Activated T-cell treated with anti-CD3 and anti-CD28 coated beads for 4 hours (primary cell): Measurements from ENCODE around the gene HEATR9.

Source experiments
- DNase-seq: peaks from one replicate; pipeline ENCODE4 v3.0.0-alpha.2; 2020

The HEATR9 gene

DNA sequence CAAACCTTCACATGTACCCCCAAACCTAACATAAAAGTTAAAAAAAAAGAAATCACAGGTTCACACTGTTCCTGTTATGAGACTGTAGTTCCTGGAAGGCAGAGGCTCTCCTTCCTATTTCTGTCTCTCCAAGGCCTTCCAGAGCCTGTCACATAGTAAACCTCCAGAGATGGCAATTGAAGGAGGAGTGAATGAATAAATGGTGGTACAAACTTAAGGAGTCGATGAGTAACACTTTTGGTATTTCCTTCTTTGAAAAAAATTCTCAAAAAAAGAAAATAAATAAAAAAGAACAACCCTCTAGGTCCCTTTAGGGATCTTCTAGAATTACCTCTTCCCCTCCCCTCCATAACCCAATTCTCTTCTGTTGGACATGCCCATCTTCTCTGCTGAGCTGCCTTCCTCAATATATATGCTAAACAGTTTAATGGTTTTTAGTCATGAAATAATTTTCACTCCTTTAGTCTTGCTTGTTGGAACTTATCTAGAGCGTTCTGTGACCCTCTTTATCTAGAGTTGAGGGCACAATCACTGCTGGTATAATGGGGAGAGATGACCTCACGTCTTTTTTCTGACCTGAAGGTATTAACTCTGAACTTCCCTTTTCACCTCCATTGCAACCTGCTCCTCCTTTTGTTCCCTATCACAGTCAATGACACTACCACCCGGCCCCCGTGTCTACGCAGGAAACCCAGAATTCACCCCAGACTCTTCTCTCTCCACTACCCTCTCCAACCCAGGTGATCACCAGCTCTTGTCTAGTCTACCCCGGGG, 61.1 kb downstream of the HEATR9 start:
- no peak for DNase-seq
